PC-3 (cell line): ENCODE results near the gene NEU2. TPM values are rescaled to one million over a fixed set of nuclear protein-coding genes. Genes with fewer than 3 reads are reported as not detected.

ENCODE experiments used
- ATAC-seq: fragments of 200-7000 bp; cut with Tn5 transposase; 2 replicates; pipeline ENCODE4 v1.9.1; 2020; ENCODE audit warnings: mild to moderate bottlenecking, moderate library complexity
- BruUV-seq: library from RNA; stranded (reverse); fragments of 400-500 nt; replicated peaks from 2 replicates; lab custom pipeline; 2021; lab: Mats Ljungman, UMichigan
- CTCF ChIA-PET: fragments of 300-600 bp; sonication (Branson Sonifier 250); formaldehyde crosslinking; loops from one replicate; lab custom pipeline; 2022; ENCODE audit warnings: antibody characterized with exemption; lab: Charles Lee
- POLR2A ChIA-PET: fragments of 300-600 bp; sonication (Branson Sonifier 250); formaldehyde crosslinking; loops from one replicate; lab custom pipeline; 2022; ENCODE audit warnings: antibody characterized with exemption; ENCODE audit not compliant: unreplicated experiment; lab: Charles Lee
- DNase-seq: peaks from one replicate; pipeline ENCODE4 v3.0.0-alpha.2; 2015
- H2AFZ ChIP-seq: fragments of 300-600 bp; sonication (generic); 2 replicates; pipeline ENCODE4 v1.6.0; 2016; ENCODE audit warnings: antibody characterized with exemption, low read length
- H3F3A ChIP-seq: fragments of 300-600 bp; sonication (generic); one replicate; pipeline ENCODE4 v1.6.0; 2017; ENCODE audit warnings: antibody characterized with exemption, low read length, control low read depth, mild to moderate bottlenecking; ENCODE audit not compliant: unreplicated experiment
- H3K27ac ChIP-seq: fragments of 300-600 bp; sonication (generic); 2 replicates; pipeline ENCODE4 v1.5.1; 2016; ENCODE audit warnings: mild to moderate bottlenecking, low read length
- H3K27me3 ChIP-seq: fragments of 300-600 bp; sonication (generic); 2 replicates; pipeline ENCODE4 v1.6.1; 2016; ENCODE audit warnings: low read length, mixed read lengths
- H3K36me3 ChIP-seq: fragments of 300-600 bp; sonication (generic); 2 replicates; pipeline ENCODE4 v1.6.1; 2016; ENCODE audit warnings: low read depth, mixed run types, low read length, mixed read lengths
- H3K4me1 ChIP-seq: fragments of 300-600 bp; sonication (generic); 2 replicates; pipeline ENCODE4 v1.5.1; 2016; ENCODE audit warnings: low read length; ENCODE audit not compliant: insufficient read depth
- H3K4me2 ChIP-seq: fragments of 300-600 bp; sonication (generic); 2 replicates; pipeline ENCODE4 v1.6.0; 2016; ENCODE audit warnings: low read length
- H3K4me3 ChIP-seq: fragments of 300-600 bp; sonication (generic); 2 replicates; pipeline ENCODE4 v1.5.1; 2016; ENCODE audit warnings: mild to moderate bottlenecking, low read length, mixed read lengths
- H3K79me2 ChIP-seq: fragments of 300-600 bp; sonication (generic); 2 replicates; pipeline ENCODE4 v1.6.1; 2017; ENCODE audit warnings: low read length, mixed read lengths
- H3K9ac ChIP-seq: fragments of 300-600 bp; sonication (generic); 2 replicates; pipeline ENCODE4 v1.6.0; 2016; ENCODE audit warnings: mild to moderate bottlenecking, low read length
- H3K9me2 ChIP-seq: fragments of 300-600 bp; sonication (generic); replicated peaks from 2 replicates; pipeline ENCODE4 v1.6.1; 2016; ENCODE audit warnings: mixed run types, low read length, mixed read lengths
- H3K9me3 ChIP-seq: fragments of 300-600 bp; sonication (generic); 2 replicates; pipeline ENCODE4 v1.6.1; 2016; ENCODE audit warnings: low read length, mixed read lengths
- H4K20me1 ChIP-seq: fragments of 300-600 bp; sonication (generic); 2 replicates; pipeline ENCODE4 v1.6.1; 2016; ENCODE audit warnings: low read length, mixed read lengths
- CTCF ChIP-seq: fragments of 300-600 bp; sonication (generic); conservative IDR thresholded peaks from 2 replicates; pipeline ENCODE4 v1.5.1; 2017; ENCODE audit warnings: antibody characterized with exemption, low read depth, mild to moderate bottlenecking, low read length
- EZH2 ChIP-seq: fragments of 300-600 bp; sonication (generic); IDR thresholded peaks from one replicate; pipeline ENCODE4 v1.6.1; 2017; ENCODE audit warnings: antibody characterized with exemption, mild to moderate bottlenecking, low read length; ENCODE audit not compliant: unreplicated experiment
- EZH2phosphoT487 ChIP-seq: fragments of 300-600 bp; sonication (generic); IDR thresholded peaks from 2 replicates; pipeline ENCODE4 v1.6.1; 2018; ENCODE audit warnings: mild to moderate bottlenecking, antibody characterized with exemption, low read length, borderline replicate concordance
- intact Hi-C: fragments of 100-400 bp; cut with micrococcal nuclease; formaldehyde crosslinking; loops from 2 replicates; pipeline ENCODE4 v1.9.0; 2023
- total RNA-seq: library from RNA; depleted of rRNA; stranded (reverse); fragments of >200 nt; gene quantifications from 2 replicates; pipeline ENCODE4 v1.2.3, GENCODE V29; 2014

The NEU2 gene
- total RNA-seq, 1 experiment from 2014 or later, result 4.5 TPM

- intact Hi-C loops, result no loop called here
- Histone ChIP-seq H4K20me1 (no peaks in the 10 kb centered on the region), H3K9me2 (no peaks in the 10 kb centered on the region), H2AFZ (no peak overlapping the region), H3K4me2 (no peak overlapping the region), H3K79me2 (no peaks in the 10 kb centered on the region), H3K36me3 (no peaks in the 10 kb centered on the region), H3K9ac (no peak overlapping the region), H3K4me3 (no peak overlapping the region), H3F3A (no peaks in the 10 kb centered on the region), H3K4me1 (peaks cover 6% of the 10 kb centered on the region; the same call in 1 of the 2 replicates), H3K27me3 (no peaks in the 10 kb centered on the region), H3K9me3 (no peaks in the 10 kb centered on the region), H3K27ac (no peak overlapping the region)
- DNase-seq (no peak), ATAC-seq (no peak)
- TF ChIP-seq EZH2, result no peak
- ChIA-PET CTCF (no interaction called here), POLR2A (no interaction called here)
- BruUV-seq, result no TSS peak
Observed at GRCh38 chr2:233020454-233020853, 12.0 kb upstream of the NEU2 start.

GRCh38 chr2:233021771-233022170 lies 10.7 kb upstream of the NEU2 start:
- no peak overlapping the region for H2AFZ ChIP-seq
- ATAC-seq (peak; percentile 36; the same call in 1 of the 2 replicates), DNase-seq (peak; percentile 34)
- no peaks in the 10 kb centered on the region for H4K20me1 ChIP-seq
- H3K36me3 ChIP-seq, result no peaks in the 10 kb centered on the region
- no peak overlapping the region for H3K4me2 ChIP-seq
- no TSS peak for BruUV-seq
- H3K27ac ChIP-seq, result no peak overlapping the region
- CTCF ChIA-PET, result no interaction called here
- no peaks in the 10 kb centered on the region for H3K9me2 ChIP-seq
- no peaks in the 10 kb centered on the region for H3K79me2 ChIP-seq
- no peak for TF ChIP-seq EZH2
- no peak for TF ChIP-seq EZH2phosphoT487
- no peak for TF ChIP-seq CTCF
- H3K9me3 ChIP-seq, result no peaks in the 10 kb centered on the region
- no peak overlapping the region for H3K9ac ChIP-seq
- intact Hi-C loops, result no loop called here
- H3K27me3 ChIP-seq, result no peaks in the 10 kb centered on the region
- peaks cover 19% of the 10 kb centered on the region for H3K4me1 ChIP-seq
- POLR2A ChIA-PET, result no interaction called here
- H3F3A ChIP-seq, result peaks cover 3% of the 10 kb centered on the region
- H3K4me3 ChIP-seq, result no peak overlapping the region

DNA sequence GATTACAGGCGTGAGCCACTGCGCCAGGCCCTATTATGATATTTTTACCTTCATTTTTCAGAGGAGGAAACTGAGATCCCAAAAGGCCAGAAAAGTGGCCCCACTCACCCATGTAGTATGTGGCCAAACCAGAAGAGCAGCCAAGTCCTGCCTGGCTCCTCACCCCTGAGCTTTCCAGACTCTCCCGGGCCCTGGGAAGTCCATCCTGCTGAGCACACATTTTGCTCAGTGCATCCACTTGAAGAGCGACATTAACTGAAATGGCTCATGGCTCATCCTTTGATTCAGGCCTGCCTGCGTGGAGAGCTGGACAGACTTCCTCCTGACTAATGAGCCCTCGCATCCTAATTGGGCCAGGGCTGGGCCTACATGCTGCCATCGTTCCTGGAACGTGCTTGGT lies 9.9 kb upstream of the NEU2 start:
- POLR2A ChIA-PET, result no interaction called here

More for the DNA sequence above, 9.9 kb upstream of the NEU2 start:
- DNase-seq (peak; percentile 37), ATAC-seq (no peak)
- H2AFZ ChIP-seq, result no peak overlapping the region
- no peaks in the 10 kb centered on the region for H3K79me2 ChIP-seq
- peaks cover 24% of the 10 kb centered on the region for H3K4me1 ChIP-seq
- no peaks in the 10 kb centered on the region for H3K36me3 ChIP-seq
- H3K9me3 ChIP-seq, result no peaks in the 10 kb centered on the region
- no peaks in the 10 kb centered on the region for H3K27me3 ChIP-seq
- H4K20me1 ChIP-seq, result no peaks in the 10 kb centered on the region
- intact Hi-C loops, result no loop called here
- peaks cover 3% of the 10 kb centered on the region for H3F3A ChIP-seq
- no peaks in the 10 kb centered on the region for H3K9me2 ChIP-seq
- H3K4me2 ChIP-seq, result no peak overlapping the region
- CTCF ChIA-PET, result no interaction called here
- H3K4me3 ChIP-seq, result no peak overlapping the region
- H3K27ac ChIP-seq, result no peak overlapping the region
- TF ChIP-seq EZH2phosphoT487, result no peak
- no peak for TF ChIP-seq CTCF
- TF ChIP-seq EZH2, result no peak
- H3K9ac ChIP-seq, result no peak overlapping the region
- BruUV-seq, result no TSS peak
